K562 (cell line): ENCODE measurements around the gene FBXW12. TPM values are rescaled to one million over a fixed set of nuclear protein-coding genes. Genes with fewer than 3 reads are reported as not detected.

Source experiments
- ATAC-seq: fragments of 200-7000 bp; cut with Tn5 transposase; 3 replicates; pipeline ENCODE4 v1.9.1; 2020; ENCODE audit warnings: moderate library complexity
- BruUV-seq: library from RNA; stranded (reverse); fragments of 400-500 nt; replicated peaks from 2 replicates; lab custom pipeline; 2021; lab: Mats Ljungman, UMichigan
- CTCF ChIA-PET: fragments of 300-600 bp; formaldehyde crosslinking; extraction: SDS; loops from one replicate; lab custom pipeline; 2021; ENCODE audit warnings: low intra/inter-chr PET ratio; lab: Yijun Ruan, JAX
- POLR2A ChIA-PET: fragments of 300-600, 350-650 bp; sonication (Branson Sonifier 250); formaldehyde crosslinking; extraction: SDS; loops from one replicate; lab custom pipeline; 2021; ENCODE audit warnings: antibody characterized with exemption, inconsistent platforms; lab: Yijun Ruan, JAX
- DNase-seq, 4 experiments: peaks; one replicate each; pipeline versions ENCODE4 v3.0.0 to v3.0.0-alpha.2; 2011 to 2018; ENCODE audit warnings: low spot score in 3 of 4, mixed read lengths in 3 of 4; ENCODE audit errors: extremely low read depth in 1 of 4
- FAIRE-seq: peaks from 2 replicates; lab custom pipeline; 2011; peaks lifted over from hg19 to GRCh38; lab: Jason Lieb, UNC
- H2AFZ ChIP-seq: 2 replicates; pipeline ENCODE4 v1.6.0; 2011; ENCODE audit warnings: low read depth, low read length, control low read depth, inconsistent platforms
- H3K27ac ChIP-seq: fragments of 200-600 bp; 3 replicates; pipeline ENCODE4 v1.8.0; 2011; ENCODE audit warnings: low read depth, mild to moderate bottlenecking, control low read depth, inconsistent platforms, low read length, moderate library complexity, mixed read lengths; ENCODE audit errors: extremely low read depth
- H3K27me3 ChIP-seq, 2 experiments: fragments of 300-600 bp in 1 of 2; 2 replicates in 1 of 2; 3 replicates in 1 of 2; pipeline versions ENCODE4 v1.6.0 to v1.8.0; 2011; ENCODE audit warnings: inconsistent platforms in 2 of 2, low read length in 2 of 2, mild to moderate bottlenecking in 1 of 2, mixed read lengths in 1 of 2, moderate library complexity in 1 of 2; ENCODE audit not compliant: control insufficient read depth in 2 of 2, insufficient read depth in 2 of 2
- H3K36me3 ChIP-seq: fragments of 300-600 bp; 3 replicates; pipeline ENCODE4 v1.8.0; 2011; ENCODE audit warnings: mild to moderate bottlenecking, low read length, inconsistent platforms; ENCODE audit not compliant: control insufficient read depth, insufficient read depth
- H3K4me1 ChIP-seq, 2 experiments: fragments of 200-600 bp in 1 of 2; replicated peaks in 1 of 2; 2 replicates in 1 of 2; 3 replicates in 1 of 2; pipeline versions ENCODE4 v1.5.1 to v1.8.0; 2011; ENCODE audit warnings: inconsistent platforms in 2 of 2, low read length in 2 of 2, mild to moderate bottlenecking in 1 of 2, mixed read lengths in 1 of 2, moderate library complexity in 1 of 2; ENCODE audit not compliant: control insufficient read depth in 2 of 2, insufficient read depth in 2 of 2
- H3K4me2 ChIP-seq: 2 replicates; pipeline ENCODE4 v1.6.1; 2011; ENCODE audit warnings: low read length, control low read depth, inconsistent platforms, mixed read lengths; ENCODE audit not compliant: insufficient read depth
- H3K4me3 ChIP-seq: fragments of 200-600 bp; sonication (generic), shearing (Covaris generic); 2 replicates; pipeline ENCODE4 v1.5.1; 2016; ENCODE audit warnings: control low read depth, inconsistent platforms
- H3K79me2 ChIP-seq: fragments of 200-600 bp; 3 replicates; pipeline ENCODE4 v1.8.0; 2011; ENCODE audit warnings: low read length, inconsistent platforms; ENCODE audit not compliant: control insufficient read depth, insufficient read depth
- H3K9ac ChIP-seq, 2 experiments: 2 replicates each; pipeline versions ENCODE4 v1.6.0 to v1.6.1; 2011; ENCODE audit warnings: low read depth in 2 of 2, low read length in 2 of 2, control low read depth in 1 of 2, inconsistent platforms in 1 of 2, mild to moderate bottlenecking in 1 of 2, mixed read lengths in 1 of 2; ENCODE audit not compliant: insufficient read depth in 1 of 2
- H3K9me1 ChIP-seq: one replicate; pipeline ENCODE4 v1.6.0; 2011; ENCODE audit warnings: inconsistent platforms, mild to moderate bottlenecking, low read length, moderate library complexity; ENCODE audit not compliant: control insufficient read depth, insufficient read depth
- H3K9me3 ChIP-seq: replicated peaks from 2 replicates; pipeline ENCODE4 v1.5.1; 2011; ENCODE audit warnings: low read depth, low read length, inconsistent platforms; ENCODE audit not compliant: control insufficient read depth, insufficient read depth
- H4K20me1 ChIP-seq: replicated peaks from 2 replicates; pipeline ENCODE4 v1.6.1; 2011; ENCODE audit warnings: low read length, inconsistent platforms, mixed read lengths; ENCODE audit not compliant: control insufficient read depth, insufficient read depth
- CTBP1 ChIP-seq: fragments of 450-650 bp; IDR thresholded peaks from 2 replicates; pipeline ENCODE4 v1.6.1; 2016; ENCODE audit warnings: borderline replicate concordance
- ESRRB ChIP-seq: fragments of 250-450 bp; sonication (Bioruptor Pico); IDR thresholded peaks from 2 replicates; pipeline ENCODE4 v1.5.0; 2020; ENCODE audit warnings: mild to moderate bottlenecking, moderate library complexity, borderline replicate concordance
- ETV1 ChIP-seq: fragments of 450-650 bp; conservative IDR thresholded peaks from 2 replicates; pipeline ENCODE4 v1.6.1; 2016; ENCODE audit warnings: missing genetic modification characterization, control low read depth, low read depth, missing compliant biosample characterization
- ILK ChIP-seq: fragments of 450-650 bp; IDR thresholded peaks from 2 replicates; pipeline ENCODE4 v1.6.1; 2016; ENCODE audit warnings: missing genetic modification characterization, low read depth, mild to moderate bottlenecking, missing compliant biosample characterization, moderate library complexity, borderline replicate concordance
- NCOA1 ChIP-seq: fragments of 450-650 bp; IDR thresholded peaks from 2 replicates; pipeline ENCODE4 v1.6.1; 2016; ENCODE audit warnings: low read depth
- NCOA4 ChIP-seq: fragments of 450-650 bp; IDR thresholded peaks from 2 replicates; pipeline ENCODE4 v1.6.1; 2018; ENCODE audit warnings: mild to moderate bottlenecking; ENCODE audit not compliant: partially characterized antibody
- REST ChIP-seq, 2 experiments: fragments of 450-650 bp; formaldehyde crosslinking in 1 of 2; IDR thresholded peaks; 2 replicates each; pipeline versions ENCODE4 v1.4.0 to v1.6.1; 2014 to 2020; ENCODE audit warnings: mild to moderate bottlenecking in 2 of 2, borderline replicate concordance in 1 of 2, low read depth in 1 of 2
- ZNF23 ChIP-seq: fragments of 250-450 bp; sonication (Bioruptor Pico); IDR thresholded peaks from 2 replicates; pipeline ENCODE4 v1.4.0; 2020; ENCODE audit warnings: mild to moderate bottlenecking
- ZNF584 ChIP-seq: fragments of 200-800 bp; sonication (Bioruptor generic); IDR thresholded peaks from 2 replicates; pipeline ENCODE4 v1.6.1; 2016; ENCODE audit warnings: low read depth, mild to moderate bottlenecking, missing genetic modification characterization, missing compliant biosample characterization
- ZNF655 ChIP-seq: fragments of 250-450 bp; sonication (Bioruptor Pico); IDR thresholded peaks from 2 replicates; pipeline ENCODE4 v1.5.0; 2021
- WGBS: fragments of 100-300 bp; shearing (Covaris generic); methylation state at CpG from one replicate; pipeline ENCODE4 v1.1.6; 2016; ENCODE audit warnings: low coverage, mixed read lengths; ENCODE audit not compliant: insufficient coverage; ENCODE audit errors: missing lambda C conversion rate; 5-methylcytosine and 5-hydroxymethylcytosine counted together
- in situ Hi-C: fragments of 300-500 bp; cut with MboI; formaldehyde crosslinking; loops from 4 replicates; pipeline ENCODE4 v1.15.0; 2018; ENCODE audit warnings: inconsistent platforms, mixed read lengths
- intact Hi-C: fragments of 100-400 bp; cut with micrococcal nuclease; formaldehyde crosslinking; loops from 2 replicates; pipeline ENCODE4 v1.14.2; 2022
- polyA plus RNA-seq, 8 experiments: library from polyadenylated mRNA; depleted of rRNA in 4 of 8; stranded (reverse) in 5 of 8; unstranded in 3 of 8; fragments of >200 nt; fragmentation: Nextera tagmentation in 2 of 8; fragmentation: Illumina TruSeq in 1 of 8; extraction: Ambion mirVana in 2 of 8; extraction: Trizol in 1 of 8; gene quantifications; 2 replicates each; pipeline versions ENCODE4 v1.2.1 to v1.2.3, GENCODE V29; 2011 to 2014; ENCODE audit warnings: inconsistent platforms in 1 of 8, missing spikeins in 1 of 8
- total RNA-seq, 7 experiments: library from RNA; depleted of rRNA in 6 of 7; stranded (reverse); fragments of >200 nt in 6 of 7; fragmentation: Illumina TruSeq in 2 of 7; extraction: Trizol in 2 of 7; gene quantifications; 2 replicates each; pipeline versions ENCODE4 v1.2.1 to v1.2.3, GENCODE V29; 2011 to 2021; ENCODE audit warnings: low replicate concordance in 1 of 7
- TF ChIP-seq, protein P1 (sequence below): sonication (generic); formaldehyde crosslinking; IDR thresholded peaks from 2 replicates; pipeline ENCODE4 v1.8.1; 2023; ENCODE audit warnings: mild to moderate bottlenecking, missing genetic modification reagents

The FBXW12 gene
- total and polyA plus RNA-seq, 9 of the 15 experiments (the other 6 are each of a cell fraction or from before 2014, with no cell fraction given) = 0.04 to 0.07 (median 0.06) TPM; not detected in 6

DNA sequence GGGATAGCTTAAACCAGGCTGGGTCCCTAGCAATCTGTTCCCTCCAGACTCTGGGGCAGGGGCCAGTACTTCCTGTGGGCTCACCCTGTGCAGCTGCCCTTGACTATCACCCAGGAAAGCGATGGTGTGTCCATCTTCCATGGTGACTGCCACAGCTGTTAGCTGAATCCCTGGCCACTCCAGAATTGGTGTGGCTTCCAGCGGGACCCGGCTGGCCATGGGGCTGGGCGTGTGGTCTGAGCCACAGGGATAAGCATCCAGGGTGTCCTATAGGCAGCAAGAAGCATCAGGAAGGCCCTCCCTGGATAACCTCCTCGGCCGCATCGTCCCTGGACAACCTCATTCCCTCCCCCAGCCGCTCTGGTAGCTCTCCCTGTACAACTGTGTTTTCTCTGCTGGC lies 50.7 kb downstream of the FBXW12 start:
- ChIA-PET POLR2A (interaction anchor here (0.6 to 1.4 kb wide), 5 partner anchors 10 to 187 kb away, joined by 3 to 4 read pairs (median 4); partner anchors contain the start of gene UQCRC1), CTCF (no interaction called here)
- Histone ChIP-seq H4K20me1 (no peaks in the 10 kb centered on the region), H3K27me3 (no peaks in the 10 kb centered on the region), H3K9me3 (no peaks in the 10 kb centered on the region), H3K27ac (no peak overlapping the region), H2AFZ (no peak overlapping the region), H3K4me1 (peaks cover 0 to 29% of the 10 kb centered on the region in 2 experiments; a peak in 2 of 5 replicates), H3K36me3 (no peaks in the 10 kb centered on the region), H3K79me2 (no peaks in the 10 kb centered on the region), H3K9me1 (no peaks in the 10 kb centered on the region), H3K4me3 (no peak overlapping the region), H3K4me2 (no peak overlapping the region), H3K9ac (0 out of 4 replicates have a peak overlapping the region, but pooled peaks of 1 of the 2 experiments have one; percentile 17)
- WGBS = 18% methylated on average over 3 of the region's 8 CpGs
- intact Hi-C loops (no loop called here), in situ Hi-C loops (no loop called here)
- no TSS peak for BruUV-seq
- DNase-seq (no peak), FAIRE-seq (no peak), ATAC-seq (no peak)
- no peak for TF ChIP-seq ETV1 (tag)
- TF ChIP-seq, protein P1, sequence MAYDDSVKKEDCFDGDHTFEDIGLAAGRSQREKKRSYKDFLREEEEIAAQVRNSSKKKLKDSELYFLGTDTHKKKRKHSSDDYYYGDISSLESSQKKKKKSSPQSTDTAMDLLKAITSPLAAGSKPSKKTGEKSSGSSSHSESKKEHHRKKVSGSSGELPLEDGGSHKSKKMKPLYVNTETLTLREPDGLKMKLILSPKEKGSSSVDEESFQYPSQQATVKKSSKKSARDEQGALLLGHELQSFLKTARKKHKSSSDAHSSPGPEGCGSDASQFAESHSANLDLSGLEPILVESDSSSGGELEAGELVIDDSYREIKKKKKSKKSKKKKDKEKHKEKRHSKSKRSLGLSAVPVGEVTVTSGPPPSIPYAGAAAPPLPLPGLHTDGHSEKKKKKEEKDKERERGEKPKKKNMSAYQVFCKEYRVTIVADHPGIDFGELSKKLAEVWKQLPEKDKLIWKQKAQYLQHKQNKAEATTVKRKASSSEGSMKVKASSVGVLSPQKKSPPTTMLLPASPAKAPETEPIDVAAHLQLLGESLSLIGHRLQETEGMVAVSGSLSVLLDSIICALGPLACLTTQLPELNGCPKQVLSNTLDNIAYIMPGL (CRISPR knock-in tag) = no peak
- TF ChIP-seq ZNF655 (CRISPR knock-in tag) = no peak
- no peak for TF ChIP-seq ESRRB (CRISPR knock-in tag)
- no peak for TF ChIP-seq CTBP1
- TF ChIP-seq ILK = no peak
- TF ChIP-seq ZNF23 (CRISPR knock-in tag) = no peak
- no peak for TF ChIP-seq ZNF584 (CRISPR knock-in tag)
- TF ChIP-seq NCOA4 = no peak
- TF ChIP-seq NCOA1 = no peak
- TF ChIP-seq REST (IDR thresholded peaks at IDR 0.05; ENCODE audit: borderline replicate concordance) = no peak
- no peak for TF ChIP-seq REST (CRISPR knock-in tag; IDR thresholded peaks at IDR 0.05; ENCODE audit: low read depth)
